Gastroesophageal sphincter (tissue), 4 donors: ENCODE results near the gene GRIN1. TPM values are rescaled to one million over a fixed set of nuclear protein-coding genes. Genes with fewer than 3 reads are reported as not detected.

Experiments used
- ATAC-seq: fragments of 150-250 bp; one replicate; pipeline ENCODE4 v1.9.1; 2016; ENCODE audit warnings: mild to moderate bottlenecking, moderate library complexity
- H3K27ac ChIP-seq, 4 donors: fragments of 200-600 bp; sonication (generic) in 3 of 4; 1 replicate in 3 of 4; 2 replicates in 1 of 4; pipeline ENCODE4 v1.5.1; 2016 to 2019
- H3K27me3 ChIP-seq: fragments of 200-600 bp; sonication (generic); one replicate; pipeline ENCODE4 v1.5.1; 2019
- H3K36me3 ChIP-seq, 2 donors: fragments of 200-600 bp; sonication (generic); one replicate each; pipeline ENCODE4 v1.5.1; 2019; ENCODE audit warnings: control low read depth in 1 of 2
- H3K4me1 ChIP-seq, 3 donors: fragments of 200-600 bp; sonication (generic); 1 replicate in 2 of 3; 2 replicates in 1 of 3; pipeline ENCODE4 v1.5.1; 2016 to 2019; ENCODE audit warnings: control low read depth in 2 of 3
- H3K4me3 ChIP-seq, 2 donors: fragments of 200-600 bp; sonication (generic); one replicate each; pipeline ENCODE4 v1.5.1; 2019; ENCODE audit warnings: mild to moderate bottlenecking in 1 of 2, moderate library complexity in 1 of 2
- H3K9me3 ChIP-seq, 3 donors: fragments of 200-600 bp; sonication (generic); one replicate each; pipeline ENCODE4 v1.5.1; 2017 to 2019; ENCODE audit warnings: control low read depth in 2 of 3
- EP300 ChIP-seq: sonication (generic); formaldehyde crosslinking; IDR thresholded peaks from one replicate; pipeline ENCODE4 v1.6.1; 2017; ENCODE audit warnings: antibody characterized with exemption, mild to moderate bottlenecking
- POLR2A ChIP-seq, 2 donors: fragments of 450-650 bp; IDR thresholded peaks; one replicate each; pipeline ENCODE4 v1.6.1; 2017; ENCODE audit warnings: antibody characterized with exemption in 2 of 2, mild to moderate bottlenecking in 2 of 2, moderate library complexity in 1 of 2
- POLR2AphosphoS5 ChIP-seq: sonication (generic); formaldehyde crosslinking; IDR thresholded peaks from one replicate; pipeline ENCODE4 v1.6.1; 2017; ENCODE audit warnings: antibody characterized with exemption
- WGBS, 2 donors: methylation state at CpG; one replicate each; pipeline ENCODE4 v1.1.5; 2018; ENCODE audit warnings: low coverage in 1 of 2; 5-methylcytosine and 5-hydroxymethylcytosine counted together
- total RNA-seq, 4 donors: library from RNA; depleted of rRNA; stranded (reverse); fragments of >200 nt; gene quantifications; one replicate each; pipeline ENCODE4 v1.1.0, GENCODE V29; 2016
- TF ChIP-seq, protein P1 (sequence below), 4 experiments: fragments of 200-600 bp in 2 of 4; fragments of 450-650 bp in 2 of 4; sonication (generic) in 1 of 4; IDR thresholded peaks; one replicate each; pipeline ENCODE4 v1.5.1; 2017 to 2019; ENCODE audit warnings: antibody characterized with exemption in 4 of 4, mild to moderate bottlenecking in 2 of 4, moderate library complexity in 2 of 4

The GRIN1 gene
- total RNA-seq, 4 donors from 2014 or later, result 0.08 to 0.13 TPM; not detected in 2

DNA sequence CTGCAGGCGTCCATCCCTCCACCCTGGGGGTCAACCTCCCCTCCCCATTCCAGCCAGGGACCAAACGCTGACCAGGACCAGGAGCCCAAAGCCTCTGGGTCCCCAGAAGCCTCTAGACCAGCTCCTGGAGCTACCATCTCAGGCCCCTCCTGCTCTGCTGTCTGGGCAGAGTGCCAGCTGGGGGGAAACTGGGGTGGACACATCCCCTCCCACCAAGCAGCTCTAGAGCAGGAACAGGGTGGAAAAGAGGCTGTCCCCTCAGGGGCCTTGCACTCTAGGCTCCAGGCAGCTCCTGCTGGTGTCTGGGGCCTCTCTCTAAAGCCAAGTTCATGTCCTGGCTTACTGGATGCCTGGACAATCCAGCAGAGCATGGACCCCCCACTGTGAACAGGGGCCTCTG, 53.9 kb downstream of the GRIN1 start:
- TF ChIP-seq, protein P1, sequence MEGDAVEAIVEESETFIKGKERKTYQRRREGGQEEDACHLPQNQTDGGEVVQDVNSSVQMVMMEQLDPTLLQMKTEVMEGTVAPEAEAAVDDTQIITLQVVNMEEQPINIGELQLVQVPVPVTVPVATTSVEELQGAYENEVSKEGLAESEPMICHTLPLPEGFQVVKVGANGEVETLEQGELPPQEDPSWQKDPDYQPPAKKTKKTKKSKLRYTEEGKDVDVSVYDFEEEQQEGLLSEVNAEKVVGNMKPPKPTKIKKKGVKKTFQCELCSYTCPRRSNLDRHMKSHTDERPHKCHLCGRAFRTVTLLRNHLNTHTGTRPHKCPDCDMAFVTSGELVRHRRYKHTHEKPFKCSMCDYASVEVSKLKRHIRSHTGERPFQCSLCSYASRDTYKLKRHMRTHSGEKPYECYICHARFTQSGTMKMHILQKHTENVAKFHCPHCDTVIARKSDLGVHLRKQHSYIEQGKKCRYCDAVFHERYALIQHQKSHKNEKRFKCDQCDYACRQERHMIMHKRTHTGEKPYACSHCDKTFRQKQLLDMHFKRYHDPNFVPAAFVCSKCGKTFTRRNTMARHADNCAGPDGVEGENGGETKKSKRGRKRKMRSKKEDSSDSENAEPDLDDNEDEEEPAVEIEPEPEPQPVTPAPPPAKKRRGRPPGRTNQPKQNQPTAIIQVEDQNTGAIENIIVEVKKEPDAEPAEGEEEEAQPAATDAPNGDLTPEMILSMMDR (IDR thresholded peaks at IDR 0.05), result no peak
- no peak for TF ChIP-seq EP300
- no peak for TF ChIP-seq POLR2A (IDR thresholded peaks at IDR 0.05)
- TF ChIP-seq POLR2AphosphoS5, result no peak
- H3K4me1 ChIP-seq, result peaks cover 6 to 74% (median 14%) of the 10 kb centered on the region in 3 donors
- no peaks in the 10 kb centered on the region for H3K27me3 ChIP-seq
- WGBS, 2 donors, result no CpG with 5 or more reads among the region's 2 CpGs
- peak overlapping the region in 1 of 4 donors; percentile 14 for H3K27ac ChIP-seq
- H3K36me3 ChIP-seq, result peaks cover 0 to 26% of the 10 kb centered on the region in 2 donors
- no peak for ATAC-seq
- no peaks in the 10 kb centered on the region for H3K9me3 ChIP-seq
- no peak overlapping the region for H3K4me3 ChIP-seq

- Histone ChIP-seq H3K27ac (no peak overlapping the region), H3K9me3 (no peaks in the 10 kb centered on the region), H3K4me1 (peaks cover 6 to 81% (median 20%) of the 10 kb centered on the region in 3 donors), H3K36me3 (peaks cover 0 to 26% of the 10 kb centered on the region in 2 donors), H3K27me3 (no peaks in the 10 kb centered on the region), H3K4me3 (no peak overlapping the region)
- TF ChIP-seq EP300 (no peak), POLR2A (IDR thresholded peaks at IDR 0.05) (no peak), POLR2AphosphoS5 (no peak)
- TF ChIP-seq, protein P1 (IDR thresholded peaks at IDR 0.05), result no peak
- no peak for ATAC-seq
- 90% methylated on average over 2 of the region's 14 CpGs; no CpG with 5 or more reads in 1 of the 2 donors for WGBS, 2 donors
These were observed 54.8 kb downstream of the GRIN1 start for GRCh38 chr9:137193771-137194170.

DNA sequence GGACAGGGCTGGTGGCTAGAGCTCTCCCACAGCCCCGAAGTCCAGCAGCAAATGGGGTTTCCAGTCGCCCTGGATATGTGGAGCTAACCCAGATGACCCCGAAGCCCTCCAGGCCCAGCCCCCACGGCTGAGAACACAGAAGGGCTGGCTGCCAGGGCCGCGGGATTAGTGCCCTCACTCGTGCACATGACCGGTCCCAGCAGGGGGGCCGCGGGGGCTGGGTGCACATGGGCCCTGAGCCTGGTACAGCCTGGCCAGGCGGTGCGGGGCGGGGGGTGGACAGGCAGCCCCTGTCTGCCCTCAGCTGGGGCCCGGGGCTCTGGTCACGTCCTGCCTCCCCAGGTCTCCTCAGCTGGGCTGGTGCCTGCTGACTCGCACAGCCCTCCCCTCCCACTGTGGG, 55.4 kb downstream of the GRIN1 start:
- Histone ChIP-seq H3K27me3 (no peaks in the 10 kb centered on the region), H3K4me3 (no peak overlapping the region), H3K36me3 (peaks cover 0 to 26% of the 10 kb centered on the region in 2 donors), H3K27ac (no peak overlapping the region), H3K4me1 (peaks cover 5 to 81% (median 23%) of the 10 kb centered on the region in 3 donors), H3K9me3 (no peaks in the 10 kb centered on the region)
- TF ChIP-seq POLR2AphosphoS5 (no peak), POLR2A (IDR thresholded peaks at IDR 0.05) (no peak), EP300 (no peak)
- TF ChIP-seq, protein P1 (IDR thresholded peaks at IDR 0.05), result no peak
- no peak for ATAC-seq
- WGBS, 2 donors, result no CpG with 5 or more reads among the region's 16 CpGs

- no peak overlapping the region for H3K27ac ChIP-seq
- peaks cover 0 to 24% of the 10 kb centered on the region in 2 donors for H3K36me3 ChIP-seq
- no peaks in the 10 kb centered on the region for H3K9me3 ChIP-seq
- TF ChIP-seq, protein P1 (IDR thresholded peaks at IDR 0.05), result no peak
- TF ChIP-seq POLR2AphosphoS5 (no peak), EP300 (no peak), POLR2A (IDR thresholded peaks at IDR 0.05) (no peak)
- no peaks in the 10 kb centered on the region for H3K27me3 ChIP-seq
- no peak for ATAC-seq
- WGBS, 2 donors, result no CpG with 5 or more reads among the region's 10 CpGs
- peaks cover 0 to 81% (median 22%) of the 10 kb centered on the region in 3 donors for H3K4me1 ChIP-seq
- no peak overlapping the region for H3K4me3 ChIP-seq
These were observed 56.0 kb downstream of the GRIN1 start for GRCh38 chr9:137194909-137195308.

DNA sequence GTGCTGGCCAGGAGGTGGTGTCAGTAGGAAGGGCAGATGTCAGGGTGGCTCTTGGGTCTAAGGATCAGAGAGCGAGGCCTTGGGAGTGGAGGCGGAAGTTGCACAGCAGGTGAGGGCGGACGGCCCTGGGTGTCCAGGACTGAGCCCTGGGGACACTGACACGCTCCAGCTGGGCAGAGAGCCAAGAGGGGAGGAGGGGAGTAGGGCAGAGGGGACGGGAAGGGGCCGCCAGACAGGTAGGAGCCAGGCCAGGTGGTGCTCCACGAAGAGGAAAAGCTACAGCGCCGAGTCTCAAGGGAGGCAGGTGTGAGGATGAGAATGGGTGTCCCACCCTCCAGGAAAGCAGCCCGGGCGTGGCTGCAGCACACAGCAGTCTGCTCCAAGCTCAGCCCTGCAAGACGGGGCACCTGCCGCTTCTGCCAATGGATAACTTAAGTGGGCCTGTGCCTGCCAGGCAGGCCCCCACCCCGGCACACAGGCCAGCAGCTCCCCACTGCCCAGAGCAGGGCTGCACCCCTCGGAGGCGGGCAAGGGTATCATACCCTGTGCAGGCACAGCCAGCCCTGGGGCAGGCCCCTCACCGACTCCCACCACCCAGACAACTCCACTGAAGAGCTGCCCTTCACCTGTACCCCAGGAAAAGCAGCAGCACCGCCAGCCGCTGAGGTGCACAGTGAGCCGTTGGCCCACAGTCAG, 56.7 kb downstream of the GRIN1 start:
- H3K4me3 ChIP-seq, result no peak overlapping the region
- no peaks in the 10 kb centered on the region for H3K27me3 ChIP-seq
- H3K9me3 ChIP-seq, result no peaks in the 10 kb centered on the region
- H3K27ac ChIP-seq, result no peak overlapping the region
- no peak for ATAC-seq
- WGBS, 2 donors, result 92% methylated on average over 2 of the region's 21 CpGs; no CpG with 5 or more reads in 1 of the 2 donors
- H3K4me1 ChIP-seq, result peaks cover 0 to 73% (median 17%) of the 10 kb centered on the region in 3 donors
- TF ChIP-seq, protein P1 (IDR thresholded peaks at IDR 0.05), result no peak
- no peak for TF ChIP-seq EP300
- no peak for TF ChIP-seq POLR2A (IDR thresholded peaks at IDR 0.05)
- no peak for TF ChIP-seq POLR2AphosphoS5
- peaks cover 0 to 16% of the 10 kb centered on the region in 2 donors for H3K36me3 ChIP-seq
